AG10803 (cell line): ENCODE data around the gene MAP3K2.

Experiments used
- DNase-seq: peaks from one replicate; pipeline ENCODE4 v3.0.0; 2010; ENCODE audit warnings: low read depth
- H3K4me3 ChIP-seq: 2 replicates; pipeline ENCODE4 v1.5.1; 2011; ENCODE audit warnings: mild to moderate bottlenecking, low read length, control low read depth
- CTCF ChIP-seq: conservative IDR thresholded peaks from 2 replicates; pipeline ENCODE4 v1.5.1; 2011; ENCODE audit warnings: mild to moderate bottlenecking, low read length, control low read depth, inconsistent platforms

MAP3K2 gene

DNA sequence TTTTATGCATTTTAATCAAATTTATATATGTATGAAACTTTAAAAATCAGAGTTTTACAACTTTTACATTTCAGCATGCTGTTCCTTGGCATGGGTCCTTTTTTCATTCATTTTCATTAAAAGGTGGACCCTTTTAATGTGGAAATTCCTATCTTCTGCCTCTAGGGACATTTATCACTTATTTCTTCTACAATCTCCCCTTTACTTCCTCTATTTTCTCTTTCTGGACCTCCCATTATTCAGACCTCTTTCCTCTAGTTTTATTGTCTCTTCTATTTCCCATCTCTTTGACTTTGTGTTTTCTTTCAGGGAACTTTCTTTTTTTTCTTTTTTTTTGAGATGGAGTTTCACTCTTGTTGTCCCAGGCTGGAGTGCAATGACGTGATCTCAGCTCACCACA is 36.1 kb upstream of the MAP3K2 start:
- no peak; the same call in 1 of the 2 replicates for TF ChIP-seq CTCF
- peak overlapping the region; percentile 31; the same call in 1 of the 2 replicates for H3K4me3 ChIP-seq
- no peak for DNase-seq

GRCh38 chr2:127423478-127423843 is 35.7 kb upstream of the MAP3K2 start:
- peak overlapping the region; percentile 31 for H3K4me3 ChIP-seq
- no peak for TF ChIP-seq CTCF
- DNase-seq, result no peak

GRCh38 chr2:127422559-127423477 is 35.0 kb upstream of the MAP3K2 start:
- no peak for DNase-seq
- H3K4me3 ChIP-seq, result peak overlapping the region; percentile 31
- no peak for TF ChIP-seq CTCF

DNA sequence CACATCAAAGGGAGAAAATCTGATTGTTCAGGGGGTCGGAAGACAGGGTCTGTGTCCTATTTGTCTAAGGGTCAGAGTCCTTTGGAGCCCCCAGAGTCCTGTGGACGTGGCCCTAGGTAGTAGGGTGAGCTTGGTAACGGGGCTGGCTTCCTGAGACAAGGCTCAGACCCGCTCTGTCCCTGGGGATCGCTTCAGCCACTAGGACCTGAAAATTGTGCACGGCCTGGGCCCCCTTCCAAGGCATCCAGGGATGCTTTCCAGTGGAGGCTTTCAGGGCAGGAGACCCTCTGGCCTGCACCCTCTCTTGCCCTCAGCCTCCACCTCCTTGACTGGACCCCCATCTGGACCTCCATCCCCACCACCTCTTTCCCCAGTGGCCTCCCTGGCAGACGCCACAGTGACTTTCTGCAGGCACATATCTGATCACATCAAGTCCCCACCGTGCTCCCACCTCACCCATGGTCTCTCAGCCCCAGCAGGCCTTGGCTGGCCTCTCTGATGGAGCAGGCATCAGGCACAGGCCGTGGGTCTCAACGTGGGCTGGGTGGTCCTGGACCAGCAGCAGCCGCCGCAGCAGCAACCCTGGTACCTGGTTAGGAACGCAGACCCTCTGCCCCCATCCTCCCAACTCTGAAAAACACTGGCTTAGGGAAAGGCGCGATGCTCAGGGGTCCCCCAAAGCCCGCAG is 34.2 kb upstream of the MAP3K2 start:
- no peak for TF ChIP-seq CTCF
- no peak for DNase-seq
- H3K4me3 ChIP-seq, result no peak overlapping the region

DNA sequence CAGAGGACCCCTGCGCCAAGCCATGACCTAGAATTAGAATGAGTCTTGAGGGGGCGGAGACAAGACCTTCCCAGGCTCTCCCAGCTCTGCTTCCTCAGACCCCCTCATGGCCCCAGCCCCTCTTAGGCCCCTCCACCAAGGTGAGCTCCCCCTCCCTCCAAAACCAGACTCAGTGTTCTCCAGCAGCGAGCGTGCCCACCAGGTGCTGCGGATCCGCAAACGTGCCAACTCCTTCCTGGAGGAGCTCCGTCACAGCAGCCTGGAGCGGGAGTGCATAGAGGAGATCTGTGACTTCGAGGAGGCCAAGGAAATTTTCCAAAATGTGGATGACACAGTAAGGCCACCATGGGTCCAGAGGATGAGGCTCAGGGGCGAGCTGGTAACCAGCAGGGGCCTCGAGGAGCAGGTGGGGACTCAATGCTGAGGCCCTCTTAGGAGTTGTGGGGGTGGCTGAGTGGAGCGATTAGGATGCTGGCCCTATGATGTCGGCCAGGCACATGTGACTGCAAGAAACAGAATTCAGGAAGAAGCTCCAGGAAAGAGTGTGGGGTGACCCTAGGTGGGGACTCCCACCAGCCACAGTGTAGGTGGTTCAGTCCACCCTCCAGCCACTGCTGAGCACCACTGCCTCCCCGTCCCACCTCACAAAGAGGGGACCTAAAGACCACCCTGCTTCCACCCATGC is 33.5 kb upstream of the MAP3K2 start:
- no peak for TF ChIP-seq CTCF
- no peak for DNase-seq
- H3K4me3 ChIP-seq, result no peak overlapping the region

DNA sequence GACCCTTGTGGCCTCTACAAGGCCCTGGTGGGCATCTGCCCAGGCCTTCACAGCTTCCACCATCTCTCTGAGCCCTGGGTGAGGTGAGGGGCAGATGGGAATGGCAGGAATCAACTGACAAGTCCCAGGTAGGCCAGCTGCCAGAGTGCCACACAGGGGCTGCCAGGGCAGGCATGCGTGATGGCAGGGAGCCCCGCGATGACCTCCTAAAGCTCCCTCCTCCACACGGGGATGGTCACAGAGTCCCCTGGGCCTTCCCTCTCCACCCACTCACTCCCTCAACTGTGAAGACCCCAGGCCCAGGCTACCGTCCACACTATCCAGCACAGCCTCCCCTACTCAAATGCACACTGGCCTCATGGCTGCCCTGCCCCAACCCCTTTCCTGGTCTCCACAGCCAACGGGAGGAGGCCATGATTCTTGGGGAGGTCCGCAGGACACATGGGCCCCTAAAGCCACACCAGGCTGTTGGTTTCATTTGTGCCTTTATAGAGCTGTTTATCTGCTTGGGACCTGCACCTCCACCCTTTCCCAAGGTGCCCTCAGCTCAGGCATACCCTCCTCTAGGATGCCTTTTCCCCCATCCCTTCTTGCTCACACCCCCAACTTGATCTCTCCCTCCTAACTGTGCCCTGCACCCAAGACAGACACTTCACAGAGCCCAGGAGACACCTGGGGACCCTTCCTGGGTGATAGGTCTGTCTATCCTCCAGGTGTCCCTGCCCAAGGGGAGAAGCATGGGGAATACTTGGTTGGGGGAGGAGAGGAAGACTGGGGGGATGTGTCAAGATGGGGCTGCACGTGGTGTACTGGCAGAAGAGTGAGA is 32.5 kb upstream of the MAP3K2 start:
- TF ChIP-seq CTCF, result no peak
- no peak overlapping the region for H3K4me3 ChIP-seq
- no peak for DNase-seq
